Erythroblast (primary cell): ENCODE data around the gene N4BP2L1.

Source experiments
- GATA1 ChIP-seq: IDR thresholded peaks from 2 replicates; pipeline ENCODE4 v1.6.1; 2011; ENCODE audit warnings: low read depth, mild to moderate bottlenecking, control low read depth, low read length, moderate library complexity
- POLR2A ChIP-seq: IDR thresholded peaks from 2 replicates; pipeline ENCODE4 v1.6.1; 2011; ENCODE audit warnings: mild to moderate bottlenecking, low read length

- no peak for TF ChIP-seq POLR2A
- no peak for TF ChIP-seq GATA1
These were observed 57.1 kb downstream of the N4BP2L1 start for GRCh38 chr13:32370805-32371204.
